Measurements from ENCODE around the gene TNFSF18. TPM values are rescaled to one million over a fixed set of nuclear protein-coding genes. Genes with fewer than 3 reads are reported as not detected.

TNFSF18 gene
- total and polyA plus RNA-seq, 4 donors = 0.61 TPM; not detected in 3

DNA sequence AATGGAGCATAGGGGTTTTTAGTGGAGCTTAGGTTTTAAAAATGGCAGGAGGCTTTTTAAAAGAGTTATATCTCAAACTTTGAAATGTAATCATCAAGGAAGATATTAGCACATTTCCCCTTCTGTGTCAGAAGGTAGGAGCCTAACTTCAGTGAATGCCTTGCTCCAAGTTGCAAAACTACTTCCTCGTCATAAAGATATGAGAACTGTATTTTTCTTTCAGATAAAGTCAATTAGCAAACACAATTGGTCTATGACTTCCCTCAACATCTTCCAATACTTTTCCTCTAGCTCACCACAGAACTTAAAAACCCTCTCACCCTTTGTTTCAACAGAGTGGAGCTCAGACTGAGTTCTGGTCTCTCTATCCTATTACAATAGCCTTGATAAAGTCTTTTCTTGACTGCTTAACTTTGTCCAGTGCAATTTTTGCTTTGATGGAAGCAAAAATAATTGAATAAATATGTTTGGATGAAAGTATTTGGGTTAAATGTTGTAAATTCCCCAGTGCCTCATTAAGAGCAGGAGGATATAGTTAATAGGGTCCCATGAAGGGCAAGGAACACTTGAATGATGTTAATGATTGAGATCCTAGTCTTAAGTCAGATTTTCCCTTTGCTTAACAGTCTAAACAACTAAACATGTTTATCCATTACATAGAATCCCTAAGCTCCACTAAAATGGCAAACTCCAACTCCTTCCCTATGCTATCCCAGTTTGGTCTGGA, 58.9 kb downstream of the TNFSF18 start:
- H3K9ac ChIP-seq (ENCODE audit: low read depth in 1 of 2, low read length in 2 of 2) = no peak overlapping the region
- no peak overlapping the region for H3K4me3 ChIP-seq (ENCODE audit: low read depth in 1 of 3, low read length in 3 of 3)
- DNase-seq (ENCODE audit: low spot score) = no peak
- H3K4me1 ChIP-seq (ENCODE audit: control insufficient read depth in 4 of 4, insufficient read depth in 4 of 4, low read length in 3 of 4) = no peaks in the 10 kb centered on the region
- no peaks in the 10 kb centered on the region for H3K36me3 ChIP-seq (ENCODE audit: control insufficient read depth in 4 of 4, insufficient read depth in 3 of 4, low read depth in 1 of 4, low read length in 3 of 4)
- H3K27ac ChIP-seq (ENCODE audit: low read depth in 1 of 2, low read length in 2 of 2) = no peak overlapping the region
- H3K27me3 ChIP-seq (ENCODE audit: control insufficient read depth in 4 of 4, insufficient read depth in 4 of 4, low read length in 3 of 4) = no peaks in the 10 kb centered on the region
- H3K9me3 ChIP-seq (ENCODE audit: control insufficient read depth in 4 of 4, low read length in 3 of 4) = no peaks in the 10 kb centered on the region
- TF ChIP-seq, protein P1, sequence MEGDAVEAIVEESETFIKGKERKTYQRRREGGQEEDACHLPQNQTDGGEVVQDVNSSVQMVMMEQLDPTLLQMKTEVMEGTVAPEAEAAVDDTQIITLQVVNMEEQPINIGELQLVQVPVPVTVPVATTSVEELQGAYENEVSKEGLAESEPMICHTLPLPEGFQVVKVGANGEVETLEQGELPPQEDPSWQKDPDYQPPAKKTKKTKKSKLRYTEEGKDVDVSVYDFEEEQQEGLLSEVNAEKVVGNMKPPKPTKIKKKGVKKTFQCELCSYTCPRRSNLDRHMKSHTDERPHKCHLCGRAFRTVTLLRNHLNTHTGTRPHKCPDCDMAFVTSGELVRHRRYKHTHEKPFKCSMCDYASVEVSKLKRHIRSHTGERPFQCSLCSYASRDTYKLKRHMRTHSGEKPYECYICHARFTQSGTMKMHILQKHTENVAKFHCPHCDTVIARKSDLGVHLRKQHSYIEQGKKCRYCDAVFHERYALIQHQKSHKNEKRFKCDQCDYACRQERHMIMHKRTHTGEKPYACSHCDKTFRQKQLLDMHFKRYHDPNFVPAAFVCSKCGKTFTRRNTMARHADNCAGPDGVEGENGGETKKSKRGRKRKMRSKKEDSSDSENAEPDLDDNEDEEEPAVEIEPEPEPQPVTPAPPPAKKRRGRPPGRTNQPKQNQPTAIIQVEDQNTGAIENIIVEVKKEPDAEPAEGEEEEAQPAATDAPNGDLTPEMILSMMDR (IDR thresholded peaks at IDR 0.05; ENCODE audit: low read depth, low read length, missing input control) = no peak
- TF ChIP-seq TAF1 (conservative IDR thresholded peaks at IDR 0.05) (no peak), SP1 (IDR thresholded peaks at IDR 0.05) (no peak), RAD21 (IDR thresholded peaks at IDR 0.05) (no peak), NR2F2 (IDR thresholded peaks at IDR 0.05) (no peak), YY1 (IDR thresholded peaks at IDR 0.05) (no peak), RXRA (IDR thresholded peaks at IDR 0.05) (no peak), FOXA2 (IDR thresholded peaks at IDR 0.05) (no peak), EGR1 (IDR thresholded peaks at IDR 0.05; ENCODE audit: low read depth in 2 of 2) (no peak)
- 84% methylated on average over 1 of the region's 1 CpG for WGBS

DNA sequence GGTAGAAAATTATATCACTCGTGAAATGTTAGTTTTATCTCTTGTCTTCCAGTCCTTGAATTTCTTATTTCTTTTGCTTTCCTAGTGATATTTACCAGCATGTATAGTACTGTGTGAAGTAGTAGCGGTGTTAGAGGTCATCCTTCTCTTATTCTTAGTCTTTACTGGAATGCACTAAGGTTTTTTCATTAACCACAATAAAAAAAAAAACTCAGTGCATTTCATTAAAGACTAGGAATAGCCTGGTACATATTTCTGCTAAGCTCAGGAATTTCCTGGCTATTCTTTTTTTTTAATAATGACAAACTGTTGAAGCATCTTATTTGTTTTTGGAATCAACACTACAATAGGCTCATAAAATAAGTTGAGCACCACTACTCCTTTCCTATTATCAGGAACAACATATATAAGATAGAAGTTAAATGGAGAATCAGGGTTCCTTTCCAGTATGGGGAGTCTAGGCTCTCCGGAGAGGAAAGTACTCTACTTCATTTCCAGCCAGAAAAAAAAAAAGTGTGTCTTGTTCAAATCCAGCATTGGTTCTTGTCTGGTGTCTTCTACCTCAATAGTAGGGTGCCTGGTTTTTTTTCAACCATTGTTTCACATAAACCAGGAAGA, 60.0 kb downstream of the TNFSF18 start:
- Histone ChIP-seq H3K4me3 (ENCODE audit: low read depth in 1 of 3, low read length in 3 of 3) (no peak overlapping the region), H3K4me1 (ENCODE audit: control insufficient read depth in 4 of 4, insufficient read depth in 4 of 4, low read length in 3 of 4) (no peaks in the 10 kb centered on the region), H3K9ac (ENCODE audit: low read depth in 1 of 2, low read length in 2 of 2) (no peak overlapping the region), H3K27me3 (ENCODE audit: control insufficient read depth in 4 of 4, insufficient read depth in 4 of 4, low read length in 3 of 4) (no peaks in the 10 kb centered on the region), H3K36me3 (ENCODE audit: control insufficient read depth in 4 of 4, insufficient read depth in 3 of 4, low read depth in 1 of 4, low read length in 3 of 4) (no peaks in the 10 kb centered on the region), H3K9me3 (ENCODE audit: control insufficient read depth in 4 of 4, low read length in 3 of 4) (no peaks in the 10 kb centered on the region), H3K27ac (ENCODE audit: low read depth in 1 of 2, low read length in 2 of 2) (no peak overlapping the region)
- no peak for DNase-seq (ENCODE audit: low spot score)
- TF ChIP-seq, protein P2, sequence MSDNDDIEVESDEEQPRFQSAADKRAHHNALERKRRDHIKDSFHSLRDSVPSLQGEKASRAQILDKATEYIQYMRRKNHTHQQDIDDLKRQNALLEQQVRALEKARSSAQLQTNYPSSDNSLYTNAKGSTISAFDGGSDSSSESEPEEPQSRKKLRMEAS (IDR thresholded peaks at IDR 0.05) = no peak
- TF ChIP-seq, protein P1 (IDR thresholded peaks at IDR 0.05; ENCODE audit: low read depth, low read length, missing input control) = no peak
- TF ChIP-seq, protein P3, sequence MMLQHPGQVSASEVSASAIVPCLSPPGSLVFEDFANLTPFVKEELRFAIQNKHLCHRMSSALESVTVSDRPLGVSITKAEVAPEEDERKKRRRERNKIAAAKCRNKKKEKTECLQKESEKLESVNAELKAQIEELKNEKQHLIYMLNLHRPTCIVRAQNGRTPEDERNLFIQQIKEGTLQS (IDR thresholded peaks at IDR 0.05) = no peak
- TF ChIP-seq, protein P4, sequence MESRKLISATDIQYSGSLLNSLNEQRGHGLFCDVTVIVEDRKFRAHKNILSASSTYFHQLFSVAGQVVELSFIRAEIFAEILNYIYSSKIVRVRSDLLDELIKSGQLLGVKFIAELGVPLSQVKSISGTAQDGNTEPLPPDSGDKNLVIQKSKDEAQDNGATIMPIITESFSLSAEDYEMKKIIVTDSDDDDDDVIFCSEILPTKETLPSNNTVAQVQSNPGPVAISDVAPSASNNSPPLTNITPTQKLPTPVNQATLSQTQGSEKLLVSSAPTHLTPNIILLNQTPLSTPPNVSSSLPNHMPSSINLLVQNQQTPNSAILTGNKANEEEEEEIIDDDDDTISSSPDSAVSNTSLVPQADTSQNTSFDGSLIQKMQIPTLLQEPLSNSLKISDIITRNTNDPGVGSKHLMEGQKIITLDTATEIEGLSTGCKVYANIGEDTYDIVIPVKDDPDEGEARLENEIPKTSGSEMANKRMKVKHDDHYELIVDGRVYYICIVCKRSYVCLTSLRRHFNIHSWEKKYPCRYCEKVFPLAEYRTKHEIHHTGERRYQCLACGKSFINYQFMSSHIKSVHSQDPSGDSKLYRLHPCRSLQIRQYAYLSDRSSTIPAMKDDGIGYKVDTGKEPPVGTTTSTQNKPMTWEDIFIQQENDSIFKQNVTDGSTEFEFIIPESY (IDR thresholded peaks at IDR 0.05) = no peak
- TF ChIP-seq SP1 (IDR thresholded peaks at IDR 0.05) (no peak), HNF4G (IDR thresholded peaks at IDR 0.05) (no peak), GABPA (IDR thresholded peaks at IDR 0.05 in 1 of 2, conservative IDR thresholded peaks at IDR 0.05 in 1 of 2) (no peak), YY1 (IDR thresholded peaks at IDR 0.05) (no peak), EGR1 (IDR thresholded peaks at IDR 0.05; ENCODE audit: low read depth in 2 of 2) (no peak), RXRA (IDR thresholded peaks at IDR 0.05) (no peak), HNF4A (conservative IDR thresholded peaks at IDR 0.05) (no peak)
- WGBS = 95% methylated on average over 3 of the region's 3 CpGs

Other genes starting within 250 kb of the TNFSF18 start
- gene TNFSF4, start 156.4 kb upstream of the TNFSF18 start, total RNA-seq = 1 to 10 TPM in 1 of 2 donors, under 1 TPM in 1; 0.59 to 2.1 TPM
- under 1 TPM; 0.18 to 0.32 TPM for gene TNFSF4, start 156.4 kb upstream of the TNFSF18 start, polyA plus RNA-seq